Stomach (tissue), 4 donors: Measurements from ENCODE around the gene FBXW7.

Experiments
- CTCF ChIP-seq, 7 experiments: fragments of 450-650 bp in 4 of 7; fragments of 200-600 bp in 3 of 7; sonication (generic) in 3 of 7; IDR thresholded peaks; one replicate each; pipeline ENCODE4 v1.5.1; 2016 to 2019; ENCODE audit warnings: antibody characterized with exemption in 7 of 7, control low read depth in 2 of 7, mild to moderate bottlenecking in 1 of 7
- EP300 ChIP-seq: sonication (generic); formaldehyde crosslinking; IDR thresholded peaks from one replicate; pipeline ENCODE4 v1.6.1; 2017; ENCODE audit warnings: antibody characterized with exemption
- POLR2A ChIP-seq, 4 donors: fragments of 450-650 bp; IDR thresholded peaks; one replicate each; pipeline ENCODE4 v1.6.1; 2016; ENCODE audit warnings: antibody characterized with exemption in 4 of 4, control low read depth in 2 of 4, mild to moderate bottlenecking in 1 of 4, moderate library complexity in 1 of 4
- POLR2AphosphoS5 ChIP-seq, 3 donors: sonication (generic); formaldehyde crosslinking; IDR thresholded peaks; one replicate each; pipeline ENCODE4 v1.6.1; 2016; ENCODE audit warnings: antibody characterized with exemption in 3 of 3

GRCh38 chr4:152523731-152524130 is 12.2 kb downstream of the FBXW7 start:
- TF ChIP-seq CTCF (IDR thresholded peaks at IDR 0.05) (no peak), POLR2AphosphoS5 (IDR thresholded peaks at IDR 0.05) (no peak), POLR2A (IDR thresholded peaks at IDR 0.05) (no peak), EP300 (no peak)
